Heart left ventricle (tissue), 13 donors: ENCODE data around the gene TCFL5.

ENCODE experiments used
- POLR2A ChIP-seq, 2 donors: fragments of 450-650 bp; IDR thresholded peaks; one replicate each; pipeline ENCODE4 v1.6.1; 2017; ENCODE audit warnings: antibody characterized with exemption in 2 of 2, mild to moderate bottlenecking in 2 of 2, moderate library complexity in 2 of 2
- TF ChIP-seq, protein P1 (sequence below), 12 donors: fragments of 200-600 bp; sonication (generic) in 4 of 12; IDR thresholded peaks; one replicate each; pipeline versions ENCODE4 v1.5.0 to v1.8.0; 2018 to 2022; ENCODE audit warnings: antibody characterized with exemption in 12 of 12, mild to moderate bottlenecking in 5 of 12
- donor health status: ischemic (EF 13 %, LVEDD 7.1; RV severe dilation, severe dysfunction).
- donor health status: DM: no; HTN: yes; CAD: no.
- donor health status: DM: no; HTN: no; CAD: no.
- donor health status: ischemic (EF 25% LVEDD 6.9; RV normal size, moderate dysfunction).
- donor health status: ischemic (EF 25% LVEDD 5.7; RV mildly dilated, moderate dysfunction).
- donor health status: ischemic (EF 35%, LVEDD 5.7; RV mildly dilated, moderate dysfunction).
- donor health status: nonischemic (EF 11% LVEDD 7.7; RV severe dilation, severe dysfunction).
- donor health status: DM: yes; HTN: yes; CAD: no.
- donor health status: PGD.
- donor health status: ischemic (EF 29% LVEDD 5.4; RV normal size, mild dysfunction).
- donor health status: nonischemic (EF 23%, LVEDD 6.1; RV moderate dilation, normal function).

DNA sequence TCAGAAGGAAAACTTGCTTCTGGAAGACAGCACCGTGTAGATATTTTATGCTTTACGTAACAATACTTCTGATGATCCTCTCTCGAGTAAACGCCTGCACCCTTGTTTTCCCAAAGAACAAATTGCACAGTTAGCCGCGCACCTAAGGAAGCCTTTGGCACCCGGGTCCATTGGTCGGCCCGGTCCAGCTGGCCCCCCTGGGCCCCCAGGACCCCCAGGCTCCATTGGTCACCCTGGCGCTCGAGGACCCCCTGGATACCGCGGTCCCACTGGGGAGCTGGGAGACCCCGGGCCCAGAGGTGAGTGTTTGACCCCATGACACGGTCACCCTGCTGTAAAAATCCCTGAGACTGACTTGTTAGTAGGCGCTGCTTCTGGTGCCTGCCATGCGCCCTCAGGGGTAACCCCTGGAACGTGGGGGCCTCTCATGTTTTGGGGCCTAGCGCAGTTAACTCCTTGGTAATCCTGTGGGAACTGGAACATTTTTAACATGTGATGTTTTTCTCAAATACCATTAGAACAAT, 24.6 kb downstream of the TCFL5 start:
- no peak for TF ChIP-seq POLR2A (IDR thresholded peaks at IDR 0.05)
- TF ChIP-seq, protein P1, sequence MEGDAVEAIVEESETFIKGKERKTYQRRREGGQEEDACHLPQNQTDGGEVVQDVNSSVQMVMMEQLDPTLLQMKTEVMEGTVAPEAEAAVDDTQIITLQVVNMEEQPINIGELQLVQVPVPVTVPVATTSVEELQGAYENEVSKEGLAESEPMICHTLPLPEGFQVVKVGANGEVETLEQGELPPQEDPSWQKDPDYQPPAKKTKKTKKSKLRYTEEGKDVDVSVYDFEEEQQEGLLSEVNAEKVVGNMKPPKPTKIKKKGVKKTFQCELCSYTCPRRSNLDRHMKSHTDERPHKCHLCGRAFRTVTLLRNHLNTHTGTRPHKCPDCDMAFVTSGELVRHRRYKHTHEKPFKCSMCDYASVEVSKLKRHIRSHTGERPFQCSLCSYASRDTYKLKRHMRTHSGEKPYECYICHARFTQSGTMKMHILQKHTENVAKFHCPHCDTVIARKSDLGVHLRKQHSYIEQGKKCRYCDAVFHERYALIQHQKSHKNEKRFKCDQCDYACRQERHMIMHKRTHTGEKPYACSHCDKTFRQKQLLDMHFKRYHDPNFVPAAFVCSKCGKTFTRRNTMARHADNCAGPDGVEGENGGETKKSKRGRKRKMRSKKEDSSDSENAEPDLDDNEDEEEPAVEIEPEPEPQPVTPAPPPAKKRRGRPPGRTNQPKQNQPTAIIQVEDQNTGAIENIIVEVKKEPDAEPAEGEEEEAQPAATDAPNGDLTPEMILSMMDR (IDR thresholded peaks at IDR 0.05), result no peak
